ENCODE measurements around the gene APOBEC3F. TPM values are rescaled to one million over a fixed set of nuclear protein-coding genes. Genes with fewer than 3 reads are reported as not detected.

APOBEC3F gene
- total and polyA plus RNA-seq, 2 donors (not counting 1 experiment from before 2014, with no cell fraction given) = 23.3 to 76.8 TPM

GRCh38 chr22:39090426-39091064, 49.9 kb downstream of the APOBEC3F start:
- ChIA-PET CTCF (no interaction called here), POLR2A (interaction anchor here (1.7 kb wide), 1 partner anchor 8 kb away, joined by 11 read pairs; no protein-coding TSS in a partner anchor)
- Mint-ChIP-seq H3K27me3 (no peaks in the 10 kb centered on the region), H3K27ac (peak overlapping the region; percentile 86), H3K4me1 (peaks cover 48% of the 10 kb centered on the region), H3K9me3 (ENCODE audit: insufficient read depth) (no peaks in the 10 kb centered on the region), H3K4me3 (no peak overlapping the region)
- Histone ChIP-seq H3K9me3 (ENCODE audit: control extremely low read depth in 1 of 3, control insufficient read depth in 2 of 3, insufficient read depth in 1 of 3, low read length in 2 of 3) (no peaks in the 10 kb centered on the region), H2AFZ (ENCODE audit: insufficient read depth, low read depth, low read length, poor library complexity, severe bottlenecking) (peak overlapping the region; percentile 12), H3K9ac (ENCODE audit: low read length) (no peak overlapping the region), H3K4me1 (ENCODE audit: control insufficient read depth in 2 of 2, insufficient read depth in 2 of 2, low read length in 2 of 2) (peaks cover 28 to 38% of the 10 kb centered on the region in 2 donors), H3K36me3 (replicated peaks in 1 of 2; ENCODE audit: control extremely low read depth in 1 of 2, control insufficient read depth in 1 of 2, extremely low read depth in 1 of 2, insufficient read depth in 2 of 2, low read length in 1 of 2) (peaks cover 5 to 19% of the 10 kb centered on the region in 2 experiments), H3K4me3 (ENCODE audit: control extremely low read depth in 1 of 5, extremely low read depth in 1 of 5, insufficient read depth in 1 of 5, low read depth in 2 of 5, low read length in 4 of 5) (peak overlapping the region in 1 of 5 experiments; percentile 5), H3K79me2 (ENCODE audit: control insufficient read depth, insufficient read depth, low read length) (no peaks in the 10 kb centered on the region), H3K4me2 (replicated peaks; ENCODE audit: low read depth, low read length, poor library complexity, severe bottlenecking) (peak overlapping the region; percentile 25), H4K20me1 (ENCODE audit: control insufficient read depth, insufficient read depth, low read length, poor library complexity, severe bottlenecking) (no peaks in the 10 kb centered on the region), H3K27me3 (replicated peaks in 1 of 4; ENCODE audit: control extremely low read depth in 1 of 4, control insufficient read depth in 3 of 4, insufficient read depth in 4 of 4, low read length in 3 of 4) (no peaks in the 10 kb centered on the region), H3K27ac (ENCODE audit: low read length in 2 of 2) (peak overlapping the region; percentile 45 to 58)
- intact Hi-C loops (cut with micrococcal nuclease) = no loop called here
- WGBS (ENCODE audit: insufficient coverage) = 29% methylated on average over 9 of the region's 15 CpGs
- ATAC-seq (ENCODE audit: low read depth) (peak; percentile 59), DNase-seq (no peak)
- TF ChIP-seq CTCF (IDR thresholded peaks at IDR 0.05) (no peak), EZH2 (IDR thresholded peaks at IDR 0.05; ENCODE audit: borderline replicate concordance, insufficient read depth, low read depth, low read length, poor library complexity, severe bottlenecking) (no peak)
